Activated CD4-positive, alpha-beta memory T cell treated with anti-CD3 and anti-CD28 coated beads for 36 hours (primary cell): ENCODE measurements around the gene FAM221A. TPM values are rescaled to one million over a fixed set of nuclear protein-coding genes. Genes with fewer than 3 reads are reported as not detected.

Experiments used
- CTCF ChIA-PET: fragments of 350-600 bp; sonication (Branson Sonifier 250); formaldehyde crosslinking; loops from one replicate; lab custom pipeline; 2021; ENCODE audit warnings: antibody characterized with exemption, inconsistent platforms; lab: Charles Lee
- POLR2A ChIA-PET: fragments of 350-600 bp; sonication (Branson Sonifier 250); formaldehyde crosslinking; loops from one replicate; lab custom pipeline; 2021; ENCODE audit warnings: antibody characterized with exemption; lab: Charles Lee
- DNase-seq: peaks from one replicate; pipeline ENCODE4 v3.0.0-alpha.2; 2020
- H3K27ac Mint-ChIP-seq: one replicate; pipeline ENCODE4 v1.8.0; 2021; ENCODE audit warnings: mixed read lengths
- H3K27me3 Mint-ChIP-seq: one replicate; pipeline ENCODE4 v1.8.0; 2021; ENCODE audit warnings: mixed read lengths
- H3K36me3 Mint-ChIP-seq: one replicate; pipeline ENCODE4 v1.8.0; 2021; ENCODE audit warnings: mixed read lengths
- H3K4me1 Mint-ChIP-seq: one replicate; pipeline ENCODE4 v1.8.0; 2021; ENCODE audit warnings: low read depth, mixed read lengths
- H3K4me3 Mint-ChIP-seq: one replicate; pipeline ENCODE4 v1.8.0; 2021; ENCODE audit warnings: mild to moderate bottlenecking, mixed read lengths
- H3K9me3 Mint-ChIP-seq: one replicate; pipeline ENCODE4 v1.8.0; 2021; ENCODE audit warnings: mixed read lengths
- intact Hi-C: fragments of 100-400 bp; cut with micrococcal nuclease; formaldehyde crosslinking; loops from one replicate; pipeline ENCODE4 v1.15.1; 2023
- total RNA-seq, 2 experiments: library from RNA; stranded (reverse); gene quantifications; one replicate each; pipeline ENCODE4 v1.2.3, GENCODE V29; 2021

FAM221A gene
- total RNA-seq, 2 experiments from 2014 or later = 9.0 to 10.7 TPM

DNA sequence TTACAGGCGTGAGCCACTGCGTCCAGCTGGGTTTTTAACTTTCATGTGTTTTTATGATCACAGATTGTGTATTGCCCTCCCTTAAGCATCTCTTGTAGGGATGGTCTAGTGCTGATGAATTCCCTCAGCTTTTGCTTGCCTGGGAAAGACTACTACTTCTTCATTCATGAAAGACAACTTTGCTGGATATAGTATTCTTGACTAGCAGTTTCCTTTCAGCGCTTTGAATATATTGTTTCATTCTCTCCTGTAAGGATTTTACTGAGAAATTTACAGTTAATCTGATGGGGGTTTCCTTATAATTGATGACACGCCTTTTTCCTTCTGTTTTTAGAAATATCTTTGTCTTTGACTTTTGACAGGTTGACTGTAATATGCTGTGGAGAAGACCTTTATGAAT, 63.2 kb downstream of the FAM221A start:
- Mint-ChIP-seq H3K36me3 (peaks cover 7% of the 10 kb centered on the region), H3K4me3 (no peak overlapping the region), H3K27ac (no peak overlapping the region), H3K9me3 (peaks cover 32% of the 10 kb centered on the region), H3K4me1 (no peaks in the 10 kb centered on the region), H3K27me3 (no peaks in the 10 kb centered on the region)
- ChIA-PET POLR2A (no interaction called here), CTCF (no interaction called here)
- intact Hi-C loops = no loop called here
- no peak for DNase-seq

DNA sequence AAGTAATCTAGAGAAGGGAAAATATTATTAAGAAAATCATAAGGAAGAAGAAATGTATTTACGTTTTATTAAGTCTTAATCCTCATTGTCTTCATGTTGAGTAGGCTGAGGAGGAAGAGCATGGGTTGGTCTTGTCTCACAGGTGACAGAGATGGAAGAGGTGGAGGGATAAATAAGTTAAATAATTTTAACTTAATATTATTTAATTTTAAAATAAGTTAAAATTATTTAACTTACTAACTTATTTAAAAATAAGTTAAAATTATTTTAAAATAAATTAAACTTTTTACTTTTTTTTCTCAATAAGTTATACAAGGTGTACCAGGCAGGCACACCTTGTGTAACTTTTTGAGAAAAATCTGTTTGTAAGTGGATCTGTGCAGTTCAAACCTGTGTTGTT, 66.6 kb downstream of the FAM221A start:
- CTCF ChIA-PET = no interaction called here
- Mint-ChIP-seq H3K27me3 (no peaks in the 10 kb centered on the region), H3K4me3 (no peak overlapping the region), H3K9me3 (peaks cover 32% of the 10 kb centered on the region), H3K36me3 (peaks cover 8% of the 10 kb centered on the region), H3K27ac (no peak overlapping the region), H3K4me1 (no peaks in the 10 kb centered on the region)
- POLR2A ChIA-PET = no interaction called here
- intact Hi-C loops = no loop called here
- no peak for DNase-seq

DNA sequence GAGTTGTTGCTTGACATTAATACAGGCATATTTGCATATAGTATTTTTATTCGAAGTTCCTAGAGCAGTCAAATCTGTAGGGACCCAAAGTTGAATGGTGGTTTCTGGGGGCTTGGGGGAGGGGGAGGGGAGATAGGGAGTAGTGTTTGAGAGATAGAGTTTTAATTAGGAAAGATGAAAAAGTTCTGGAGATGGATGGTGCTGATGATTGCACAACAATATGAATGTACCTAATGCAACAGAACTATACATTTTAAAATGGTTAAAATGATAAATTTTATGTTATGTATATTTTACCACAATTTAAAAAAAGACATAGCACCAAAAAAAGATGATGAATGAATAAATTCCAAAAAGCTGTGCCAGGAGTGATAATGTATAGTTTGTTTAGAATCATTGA, 71.9 kb downstream of the FAM221A start:
- Mint-ChIP-seq H3K27me3 (no peaks in the 10 kb centered on the region), H3K36me3 (peaks cover 2% of the 10 kb centered on the region), H3K9me3 (no peaks in the 10 kb centered on the region), H3K4me3 (no peak overlapping the region), H3K27ac (no peak overlapping the region), H3K4me1 (peaks cover 6% of the 10 kb centered on the region)
- intact Hi-C loops = no loop called here
- ChIA-PET POLR2A (no interaction called here), CTCF (interaction anchor here (0.7 kb wide), 1 partner anchor 538 kb away, joined by 3 read pairs; no protein-coding TSS in a partner anchor)
- no peak for DNase-seq

Other genes with a start within 250 kb of the FAM221A start
- under 1 TPM; 0.19 to 0.24 TPM for gene IGF2BP3, start 209.7 kb upstream of the FAM221A start, total RNA-seq
- 10 to 100 TPM; 75.4 to 77.8 TPM for gene TRA2A, start 148.2 kb upstream of the FAM221A start, total RNA-seq
- 1 to 10 TPM; 5.2 to 5.7 TPM for gene CCDC126, start 82.8 kb upstream of the FAM221A start, total RNA-seq
- gene STK31, start 30.0 kb downstream of the FAM221A start, total RNA-seq = not detected